Peyer's patch (tissue), 4 donors: ENCODE results near the gene FLCN. TPM values are rescaled to one million over a fixed set of nuclear protein-coding genes. Genes with fewer than 3 reads are reported as not detected.

Experiments used
- DNase-seq, 3 donors: peaks; one replicate each; pipeline ENCODE4 v3.0.0-alpha.2; 2017 to 2019
- H3K27ac ChIP-seq, 4 donors: fragments of 200-600 bp; sonication (generic); one replicate each; pipeline ENCODE4 v1.5.1; 2016 to 2019
- H3K27me3 ChIP-seq, 2 donors: fragments of 200-600 bp; sonication (generic); one replicate each; pipeline ENCODE4 v1.5.1; 2019
- H3K36me3 ChIP-seq, 3 donors: fragments of 200-600 bp; sonication (generic); one replicate each; pipeline ENCODE4 v1.5.1; 2016 to 2019
- H3K4me1 ChIP-seq, 4 donors: fragments of 200-600 bp; sonication (generic); one replicate each; pipeline ENCODE4 v1.5.1; 2016 to 2019
- H3K4me3 ChIP-seq, 4 donors: fragments of 200-600 bp; sonication (generic); 1 replicate in 3 of 4; 2 replicates in 1 of 4; pipeline ENCODE4 v1.5.1; 2016 to 2019; ENCODE audit warnings: mild to moderate bottlenecking in 1 of 4
- H3K9me3 ChIP-seq, 4 donors: fragments of 200-600 bp; sonication (generic); one replicate each; pipeline ENCODE4 v1.5.1; 2016 to 2019; ENCODE audit warnings: mild to moderate bottlenecking in 1 of 4
- POLR2A ChIP-seq, 2 donors: fragments of 450-650 bp; IDR thresholded peaks; one replicate each; pipeline ENCODE4 v1.5.1; 2017; ENCODE audit warnings: antibody characterized with exemption in 2 of 2, mild to moderate bottlenecking in 2 of 2, moderate library complexity in 2 of 2
- small RNA-seq, 2 donors: library from RNA; depleted of rRNA; stranded (forward); fragments of <200 nt; gene quantifications; one replicate each; pipeline ENCODE3, GENCODE V24; 2016
- total RNA-seq, 4 donors: library from RNA; depleted of rRNA; stranded (reverse); fragments of >200 nt; gene quantifications; one replicate each; pipeline ENCODE4 v1.1.0, GENCODE V29; 2016
- TF ChIP-seq, protein P1 (sequence below), 6 experiments: fragments of 450-650 bp in 4 of 6; fragments of 200-600 bp in 2 of 6; sonication (generic) in 1 of 6; IDR thresholded peaks; one replicate each; pipeline ENCODE4 v1.5.1; 2017 to 2019; ENCODE audit warnings: antibody characterized with exemption in 6 of 6, mild to moderate bottlenecking in 3 of 6, moderate library complexity in 1 of 6

FLCN gene
- total RNA-seq, 4 donors from 2014 or later: 186 to 243 (median 210) TPM

DNA sequence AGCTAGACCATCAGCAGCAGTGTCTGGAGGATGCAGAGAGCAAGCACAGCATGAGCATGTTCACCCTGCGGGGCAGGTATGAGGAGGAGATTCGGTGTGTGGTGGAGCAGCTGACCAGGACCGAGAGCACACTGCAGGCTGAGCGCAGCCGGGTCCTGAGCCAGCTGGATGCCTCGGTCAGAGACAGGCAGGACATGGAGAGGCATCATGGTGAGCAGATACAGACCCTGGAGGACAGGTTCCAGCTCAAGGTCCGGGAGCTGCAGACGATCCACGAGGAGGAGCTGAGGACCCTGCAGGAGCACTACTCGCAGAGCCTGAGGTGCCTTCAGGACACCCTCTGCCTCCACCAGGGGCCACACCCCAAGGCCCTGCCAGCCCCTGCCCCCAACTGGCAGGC is 69.6 kb downstream of the FLCN start:
- Histone ChIP-seq H3K9me3 (no peaks in the 10 kb centered on the region), H3K27ac (no peak overlapping the region), H3K27me3 (no peaks in the 10 kb centered on the region), H3K4me1 (no peaks in the 10 kb centered on the region), H3K36me3 (peaks cover 0 to 75% (median 0%) of the 10 kb centered on the region in 3 donors), H3K4me3 (no peak overlapping the region)
- no peak for DNase-seq
- TF ChIP-seq, protein P1, sequence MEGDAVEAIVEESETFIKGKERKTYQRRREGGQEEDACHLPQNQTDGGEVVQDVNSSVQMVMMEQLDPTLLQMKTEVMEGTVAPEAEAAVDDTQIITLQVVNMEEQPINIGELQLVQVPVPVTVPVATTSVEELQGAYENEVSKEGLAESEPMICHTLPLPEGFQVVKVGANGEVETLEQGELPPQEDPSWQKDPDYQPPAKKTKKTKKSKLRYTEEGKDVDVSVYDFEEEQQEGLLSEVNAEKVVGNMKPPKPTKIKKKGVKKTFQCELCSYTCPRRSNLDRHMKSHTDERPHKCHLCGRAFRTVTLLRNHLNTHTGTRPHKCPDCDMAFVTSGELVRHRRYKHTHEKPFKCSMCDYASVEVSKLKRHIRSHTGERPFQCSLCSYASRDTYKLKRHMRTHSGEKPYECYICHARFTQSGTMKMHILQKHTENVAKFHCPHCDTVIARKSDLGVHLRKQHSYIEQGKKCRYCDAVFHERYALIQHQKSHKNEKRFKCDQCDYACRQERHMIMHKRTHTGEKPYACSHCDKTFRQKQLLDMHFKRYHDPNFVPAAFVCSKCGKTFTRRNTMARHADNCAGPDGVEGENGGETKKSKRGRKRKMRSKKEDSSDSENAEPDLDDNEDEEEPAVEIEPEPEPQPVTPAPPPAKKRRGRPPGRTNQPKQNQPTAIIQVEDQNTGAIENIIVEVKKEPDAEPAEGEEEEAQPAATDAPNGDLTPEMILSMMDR (IDR thresholded peaks at IDR 0.05): no peak
- no peak for TF ChIP-seq POLR2A (IDR thresholded peaks at IDR 0.05)

DNA sequence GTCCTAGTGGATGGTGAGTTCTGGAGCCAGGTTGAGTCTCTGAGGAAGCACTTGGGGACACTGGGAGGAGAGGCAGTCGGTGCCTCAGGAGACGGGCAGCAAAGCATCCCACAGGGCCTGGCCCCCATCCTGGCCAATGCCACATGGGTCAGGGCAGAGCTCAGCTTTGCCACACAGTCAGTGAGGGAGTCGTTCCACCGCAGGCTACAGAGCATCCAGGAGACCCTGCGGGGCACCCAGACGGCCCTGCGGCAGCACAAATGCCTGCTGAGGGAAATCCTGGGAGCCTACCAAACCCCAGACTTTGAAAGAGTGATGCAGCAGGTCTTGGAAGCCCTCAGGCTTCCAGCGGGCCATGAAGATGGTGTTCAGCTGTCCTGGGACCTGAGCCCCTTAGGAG is 70.5 kb downstream of the FLCN start:
- no peaks in the 10 kb centered on the region for H3K9me3 ChIP-seq
- DNase-seq: no peak
- H3K36me3 ChIP-seq: peaks cover 0 to 76% (median 0%) of the 10 kb centered on the region in 3 donors
- no peaks in the 10 kb centered on the region for H3K27me3 ChIP-seq
- H3K4me1 ChIP-seq: no peaks in the 10 kb centered on the region
- no peak overlapping the region for H3K27ac ChIP-seq
- no peak overlapping the region for H3K4me3 ChIP-seq
- TF ChIP-seq POLR2A (IDR thresholded peaks at IDR 0.05): no peak
- TF ChIP-seq, protein P1 (IDR thresholded peaks at IDR 0.05): no peak

DNA sequence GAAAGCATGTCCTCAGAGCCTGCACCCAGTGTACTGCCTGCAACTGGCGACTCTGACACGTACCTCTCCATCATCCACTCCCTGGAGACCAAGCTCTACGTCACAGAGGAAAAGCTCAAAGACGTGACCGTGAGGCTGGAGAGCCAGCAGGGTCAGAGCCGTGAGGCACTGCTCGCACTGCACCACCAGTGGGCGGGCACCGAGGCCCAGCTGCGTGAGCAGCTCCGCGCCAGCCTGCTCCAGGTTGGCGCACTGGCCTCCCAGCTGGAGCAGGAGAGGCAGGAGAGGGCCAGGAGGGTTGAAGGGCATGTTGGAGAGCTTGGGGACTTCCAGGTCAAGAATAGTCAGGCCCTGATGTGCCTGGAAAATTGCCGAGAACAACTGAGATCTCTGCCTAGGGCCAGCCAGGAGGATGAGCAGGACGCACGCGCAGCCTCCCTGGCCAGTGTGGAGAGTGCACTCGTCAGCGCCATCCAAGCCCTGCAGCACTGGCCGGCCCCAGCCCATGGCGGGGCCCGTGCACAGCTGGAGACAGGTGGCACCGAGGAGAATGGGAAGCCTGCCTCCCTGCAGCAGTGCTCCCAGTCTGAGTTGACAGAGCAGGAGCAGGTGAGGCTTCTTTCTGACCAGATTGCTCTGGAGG is 71.2 kb downstream of the FLCN start:
- no peaks in the 10 kb centered on the region for H3K9me3 ChIP-seq
- TF ChIP-seq, protein P1 (IDR thresholded peaks at IDR 0.05): no peak
- no peak for TF ChIP-seq POLR2A (IDR thresholded peaks at IDR 0.05)
- no peaks in the 10 kb centered on the region for H3K4me1 ChIP-seq
- peaks cover 0 to 78% (median 0%) of the 10 kb centered on the region in 3 donors for H3K36me3 ChIP-seq
- no peaks in the 10 kb centered on the region for H3K27me3 ChIP-seq
- H3K4me3 ChIP-seq: no peak overlapping the region
- no peak overlapping the region for H3K27ac ChIP-seq
- no peak for DNase-seq

DNA sequence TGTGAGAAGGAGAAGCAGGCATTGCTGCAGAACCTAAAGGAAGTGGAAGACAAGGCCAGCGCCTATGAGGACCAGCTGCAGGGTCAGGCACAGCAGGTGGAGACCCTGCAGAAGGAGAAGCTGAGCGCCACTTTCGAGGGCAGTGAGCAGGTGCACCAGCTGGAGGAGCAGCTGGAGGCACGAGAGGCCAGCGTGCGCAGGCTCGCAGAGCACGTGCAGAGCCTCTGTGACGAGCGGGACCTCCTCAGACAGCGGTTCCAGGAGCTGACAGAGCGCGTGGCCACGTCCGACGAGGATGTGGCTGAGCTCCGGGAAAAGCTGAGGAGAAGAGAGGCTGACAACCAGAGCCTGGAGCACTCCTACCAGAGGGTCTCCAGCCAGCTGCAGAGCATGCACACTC is 72.3 kb downstream of the FLCN start:
- no peak for TF ChIP-seq POLR2A (IDR thresholded peaks at IDR 0.05)
- TF ChIP-seq, protein P1 (IDR thresholded peaks at IDR 0.05): no peak
- Histone ChIP-seq H3K4me3 (no peak overlapping the region), H3K27ac (no peak overlapping the region), H3K4me1 (no peaks in the 10 kb centered on the region), H3K27me3 (no peaks in the 10 kb centered on the region), H3K36me3 (peaks cover 0 to 84% (median 0%) of the 10 kb centered on the region in 3 donors), H3K9me3 (no peaks in the 10 kb centered on the region)
- no peak for DNase-seq

DNA sequence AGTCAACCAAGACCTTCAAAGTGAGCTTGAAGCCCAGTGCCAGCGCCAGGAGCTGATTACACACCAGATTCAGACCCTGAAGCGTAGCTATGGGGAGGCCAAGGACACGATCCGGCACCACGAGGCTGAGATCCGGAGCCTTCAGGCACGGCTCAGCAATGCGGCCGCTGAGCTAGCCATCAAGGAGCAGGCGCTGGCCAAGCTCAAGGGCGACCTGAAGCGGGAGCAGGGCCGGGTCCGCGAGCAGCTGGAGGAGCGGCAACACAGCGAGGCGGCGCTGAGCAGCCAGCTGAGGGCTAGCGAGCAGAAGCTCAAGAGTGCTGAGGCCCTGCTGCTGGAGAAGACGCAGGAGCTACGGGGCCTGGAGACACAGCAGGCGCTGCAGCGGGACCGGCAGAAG is 72.8 kb downstream of the FLCN start:
- Histone ChIP-seq H3K36me3 (peaks cover 0 to 89% (median 0%) of the 10 kb centered on the region in 3 donors), H3K4me3 (no peak overlapping the region), H3K27ac (no peak overlapping the region), H3K9me3 (no peaks in the 10 kb centered on the region), H3K27me3 (no peaks in the 10 kb centered on the region), H3K4me1 (no peaks in the 10 kb centered on the region)
- no peak for DNase-seq
- TF ChIP-seq, protein P1 (IDR thresholded peaks at IDR 0.05): no peak
- TF ChIP-seq POLR2A (IDR thresholded peaks at IDR 0.05): no peak

Small RNAs within 50 kb of the gene (small RNA-seq; reads per million reads assigned to genes)
- gene RNU6-767P: 0 reads per million in 2 donors

Other genes starting within 250 kb of the FLCN start
- gene MPRIP, start 194.7 kb downstream of the FLCN start, total RNA-seq: 100 to 1,000 TPM; 141 to 305 (median 291) TPM
- 1 to 10 TPM in 2 of 4 donors, not detected in 2; 1.6 to 3.5 TPM for gene PLD6, start 30.8 kb downstream of the FLCN start, total RNA-seq
- 10 to 100 TPM; 21.4 to 36.3 (median 29.4) TPM for gene COPS3, start 44.1 kb upstream of the FLCN start, total RNA-seq
- gene NT5M, start 66.2 kb upstream of the FLCN start, total RNA-seq: 1 to 10 TPM in 1 of 4 donors, not detected in 3; 1.5 TPM
- 10 to 100 TPM in 3 of 4 donors, 1 to 10 TPM in 1; 8.3 to 42.4 (median 19.4) TPM for gene MED9, start 239.8 kb upstream of the FLCN start, total RNA-seq